HG02870 (cell line): ENCODE measurements around the gene CAPS.

Experiments
- ATAC-seq: cut with Tn5 transposase; IDR thresholded peaks from one replicate; pipeline ENCODE4 v1.9.1; 2021; ENCODE audit warnings: mild to moderate bottlenecking, moderate library complexity; ENCODE audit not compliant: unreplicated experiment

CAPS gene

GRCh38 chr19:5932609-5933262 lies 18.7 kb downstream of the CAPS start:
- ATAC-seq = no peak

GRCh38 chr19:5933391-5934068 lies 19.5 kb downstream of the CAPS start:
- ATAC-seq = no peak

- ATAC-seq = no peak
These were observed 20.0 kb downstream of the CAPS start for GRCh38 chr19:5934069-5934401.

GRCh38 chr19:5934774-5935472 lies 20.9 kb downstream of the CAPS start:
- ATAC-seq = no peak

GRCh38 chr19:5935473-5936291 lies 21.6 kb downstream of the CAPS start:
- no peak for ATAC-seq

- ATAC-seq = no peak
These were observed 22.2 kb downstream of the CAPS start for GRCh38 chr19:5936292-5936592.

GRCh38 chr19:5937550-5937949 lies 23.5 kb downstream of the CAPS start:
- ATAC-seq = no peak

- ATAC-seq = no peak
These were observed 26.5 kb downstream of the CAPS start for GRCh38 chr19:5940260-5941208.

- ATAC-seq = no peak
These were observed 27.6 kb downstream of the CAPS start for GRCh38 chr19:5941673-5942072.

GRCh38 chr19:5943045-5943444 lies 29.0 kb downstream of the CAPS start:
- no peak for ATAC-seq

- no peak for ATAC-seq
These were observed 29.6 kb downstream of the CAPS start for GRCh38 chr19:5943623-5944022.

- no peak for ATAC-seq
These were observed 33.4 kb downstream of the CAPS start for GRCh38 chr19:5947435-5947834.

GRCh38 chr19:5948752-5949564 lies 34.9 kb downstream of the CAPS start:
- ATAC-seq = no peak

- no peak for ATAC-seq
These were observed 35.8 kb downstream of the CAPS start for GRCh38 chr19:5949792-5950305.

- ATAC-seq = no peak
These were observed 36.7 kb downstream of the CAPS start for GRCh38 chr19:5950741-5951140.

GRCh38 chr19:5951338-5951861 lies 37.3 kb downstream of the CAPS start:
- ATAC-seq = no peak

GRCh38 chr19:5952193-5953029 lies 38.4 kb downstream of the CAPS start:
- ATAC-seq = no peak

GRCh38 chr19:5953030-5953589 lies 39.1 kb downstream of the CAPS start:
- no peak for ATAC-seq
